AG04450 (cell line): ENCODE measurements around the gene ALDH3A1. TPM values are rescaled to one million over a fixed set of nuclear protein-coding genes. Genes with fewer than 3 reads are reported as not detected.

Source experiments
- CTCF ChIA-PET: fragments of 300-600, 350-600 bp; formaldehyde crosslinking; extraction: SDS; loops from one replicate; lab custom pipeline; 2022; ENCODE audit warnings: antibody characterized with exemption, inconsistent platforms; lab: Charles Lee
- POLR2A ChIA-PET: fragments of 350-600 bp; formaldehyde crosslinking; extraction: SDS; loops from one replicate; lab custom pipeline; 2021; ENCODE audit warnings: antibody characterized with exemption, inconsistent platforms; lab: Yijun Ruan, JAX
- DNase-seq: peaks from one replicate; pipeline ENCODE4 v3.0.0-alpha.2; 2011; ENCODE audit warnings: low read depth, low spot score
- H3K27ac ChIP-seq: one replicate; pipeline ENCODE4 v1.5.1; 2012; ENCODE audit warnings: low read depth, low read length, control low read depth
- H3K27me3 ChIP-seq: one replicate; pipeline ENCODE4 v1.6.0; 2012; ENCODE audit warnings: low read length; ENCODE audit not compliant: control insufficient read depth, insufficient read depth
- H3K4me3 ChIP-seq: 2 replicates; pipeline ENCODE4 v1.5.1; 2011; ENCODE audit warnings: mild to moderate bottlenecking, low read depth, low read length, control low read depth
- H3K9me3 ChIP-seq: 2 replicates; pipeline ENCODE4 v1.5.1; 2012; ENCODE audit warnings: low read length; ENCODE audit not compliant: control insufficient read depth, insufficient read depth
- polyA plus RNA-seq: library from polyadenylated mRNA; depleted of rRNA; stranded (reverse); fragments of >200 nt; gene quantifications from 2 replicates; pipeline ENCODE4 v1.2.3, GENCODE V29; 2011
- TF ChIP-seq, protein P1 (sequence below): IDR thresholded peaks from 2 replicates; pipeline ENCODE4 v1.5.1; 2011; ENCODE audit warnings: low read depth, low read length, control low read depth, inconsistent platforms

Gene ALDH3A1
- polyA plus RNA-seq, 1 experiment: 1.7 TPM

DNA sequence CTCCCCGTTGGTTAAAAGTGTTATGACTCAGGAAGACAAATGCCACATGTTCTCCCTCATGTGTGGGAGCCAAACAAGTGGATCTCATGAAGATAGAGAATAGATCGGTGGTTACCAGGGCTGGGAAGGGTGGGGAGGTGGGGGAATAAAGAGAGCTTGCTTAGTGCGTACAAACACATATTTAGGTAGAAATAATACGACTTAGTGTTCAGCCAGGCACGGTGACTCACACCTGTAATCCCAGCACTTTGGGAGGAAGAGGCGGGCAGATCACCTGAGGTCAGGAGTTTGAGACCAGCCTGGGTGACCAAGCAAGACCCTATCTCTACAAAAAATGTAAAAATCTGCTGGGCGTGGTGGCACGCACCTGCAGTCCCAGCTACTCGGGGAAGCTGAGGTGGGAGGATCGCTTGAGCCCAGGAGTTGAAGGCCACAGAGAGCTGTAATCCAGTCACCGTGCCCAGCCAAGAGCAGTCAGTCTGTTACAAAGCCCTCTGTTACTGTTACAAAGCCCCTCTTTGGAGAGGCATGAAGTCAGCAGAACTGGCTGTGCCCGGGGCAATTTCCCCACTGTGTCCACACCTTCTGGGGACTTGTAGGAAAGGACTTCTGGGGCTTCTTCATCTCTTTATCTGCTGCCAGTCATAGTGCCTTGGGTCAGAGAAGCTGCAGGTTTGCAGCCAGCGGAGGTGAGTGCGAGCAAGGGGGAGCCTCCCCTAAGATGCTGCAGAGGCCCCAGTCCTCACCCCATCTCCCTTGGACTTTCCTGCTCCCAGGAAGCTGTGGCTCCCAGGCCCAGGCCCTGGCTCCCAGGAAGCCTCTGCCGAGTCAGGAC, 4.3 kb upstream of the ALDH3A1 start:
- TF ChIP-seq, protein P1, sequence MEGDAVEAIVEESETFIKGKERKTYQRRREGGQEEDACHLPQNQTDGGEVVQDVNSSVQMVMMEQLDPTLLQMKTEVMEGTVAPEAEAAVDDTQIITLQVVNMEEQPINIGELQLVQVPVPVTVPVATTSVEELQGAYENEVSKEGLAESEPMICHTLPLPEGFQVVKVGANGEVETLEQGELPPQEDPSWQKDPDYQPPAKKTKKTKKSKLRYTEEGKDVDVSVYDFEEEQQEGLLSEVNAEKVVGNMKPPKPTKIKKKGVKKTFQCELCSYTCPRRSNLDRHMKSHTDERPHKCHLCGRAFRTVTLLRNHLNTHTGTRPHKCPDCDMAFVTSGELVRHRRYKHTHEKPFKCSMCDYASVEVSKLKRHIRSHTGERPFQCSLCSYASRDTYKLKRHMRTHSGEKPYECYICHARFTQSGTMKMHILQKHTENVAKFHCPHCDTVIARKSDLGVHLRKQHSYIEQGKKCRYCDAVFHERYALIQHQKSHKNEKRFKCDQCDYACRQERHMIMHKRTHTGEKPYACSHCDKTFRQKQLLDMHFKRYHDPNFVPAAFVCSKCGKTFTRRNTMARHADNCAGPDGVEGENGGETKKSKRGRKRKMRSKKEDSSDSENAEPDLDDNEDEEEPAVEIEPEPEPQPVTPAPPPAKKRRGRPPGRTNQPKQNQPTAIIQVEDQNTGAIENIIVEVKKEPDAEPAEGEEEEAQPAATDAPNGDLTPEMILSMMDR: no peak
- no peak for DNase-seq
- Histone ChIP-seq H3K9me3 (peaks cover 7% of the 10 kb centered on the region; the same call in 1 of the 2 replicates), H3K27ac (peak overlapping the region; percentile 31), H3K27me3 (peaks cover 28% of the 10 kb centered on the region), H3K4me3 (no peak overlapping the region)
- CTCF ChIA-PET: interaction anchor here (0.8 to 3.0 kb wide), 6 partner anchors 8 to 14 kb away, joined by 4 to 17 read pairs (median 4); no protein-coding TSS in a partner anchor
- POLR2A ChIA-PET: no interaction called here

DNA sequence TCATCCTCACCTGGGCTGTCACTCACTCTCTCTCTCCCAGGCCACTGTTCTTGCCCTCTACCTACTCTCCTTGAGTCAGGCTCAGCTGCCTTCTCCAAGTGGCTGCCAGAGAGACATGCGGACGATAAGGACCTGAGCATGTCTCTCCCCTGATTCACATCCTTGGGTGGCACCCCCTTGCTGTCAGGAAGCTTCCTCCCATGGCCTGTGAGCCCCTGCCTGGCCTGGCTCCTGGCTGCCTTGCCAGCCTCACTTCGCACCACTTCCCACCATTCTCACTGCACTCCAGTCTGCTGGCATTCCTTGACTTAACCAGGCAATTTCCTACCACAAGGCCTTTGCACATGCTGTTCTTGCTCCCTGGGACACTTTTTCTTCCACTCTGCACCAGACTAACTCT, 2.7 kb upstream of the ALDH3A1 start:
- no peak overlapping the region for H3K4me3 ChIP-seq
- ChIA-PET CTCF (interaction anchor here (1.1 kb wide), 1 partner anchor 12 kb away, joined by 5 read pairs; no protein-coding TSS in a partner anchor), POLR2A (no interaction called here)
- H3K27ac ChIP-seq: no peak overlapping the region
- H3K9me3 ChIP-seq: peaks cover 7% of the 10 kb centered on the region; the same call in 1 of the 2 replicates
- H3K27me3 ChIP-seq: peaks cover 30% of the 10 kb centered on the region
- no peak for DNase-seq
- TF ChIP-seq, protein P1: no peak

DNA sequence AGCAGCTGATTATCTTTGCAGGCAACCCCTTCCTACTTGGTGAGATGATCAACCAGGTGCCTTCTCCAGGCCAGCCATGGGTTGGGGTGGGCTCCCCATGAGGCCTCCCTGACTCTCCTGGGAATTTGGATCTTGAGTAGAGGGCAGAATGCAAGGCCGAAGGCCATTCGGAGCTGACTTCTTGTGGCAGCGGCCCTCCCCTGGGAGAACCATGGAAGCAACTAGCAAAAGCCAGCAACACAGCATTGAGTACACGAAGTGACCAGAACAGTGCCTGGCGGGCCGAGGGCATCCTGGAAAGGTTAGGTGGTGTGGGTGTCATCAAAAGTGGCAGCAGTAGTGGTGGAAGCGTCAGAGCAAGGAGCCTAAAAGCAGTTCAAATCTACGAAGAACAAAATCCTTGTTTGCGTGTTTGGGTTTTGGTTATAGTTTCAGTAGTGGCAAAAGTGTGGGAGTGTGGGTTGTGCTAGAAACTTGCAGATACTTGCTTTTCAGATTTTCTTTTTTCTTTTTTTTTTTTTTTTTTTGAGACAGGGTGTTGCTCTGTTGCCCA, 2.0 kb upstream of the ALDH3A1 start:
- TF ChIP-seq, protein P1: no peak
- H3K27ac ChIP-seq: no peak overlapping the region
- no peak for DNase-seq
- H3K4me3 ChIP-seq: no peak overlapping the region
- ChIA-PET POLR2A (no interaction called here), CTCF (interaction anchor here (1.1 kb wide), 1 partner anchor 12 kb away, joined by 5 read pairs; no protein-coding TSS in a partner anchor)
- peaks cover 7% of the 10 kb centered on the region; the same call in 1 of the 2 replicates for H3K9me3 ChIP-seq
- H3K27me3 ChIP-seq: peaks cover 34% of the 10 kb centered on the region

DNA sequence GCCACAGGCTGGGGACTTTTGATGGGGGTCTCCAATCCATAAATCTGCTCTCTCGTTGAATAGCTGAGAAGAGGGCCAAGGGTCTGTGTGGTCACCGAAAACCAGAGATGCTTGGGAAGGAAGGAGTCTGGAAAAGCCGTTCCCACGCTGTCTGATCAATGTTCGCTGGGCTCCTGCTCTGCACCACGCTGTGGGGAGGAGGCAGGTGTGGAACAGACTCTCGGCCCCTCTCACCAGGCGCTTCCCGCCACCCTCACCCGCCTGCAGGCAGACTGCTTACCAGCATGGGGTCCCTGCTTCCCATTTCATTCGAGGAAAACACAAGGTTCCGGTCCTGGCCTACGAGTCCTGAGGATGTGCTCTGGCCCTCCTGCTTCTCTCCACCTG, 702 bp upstream of the ALDH3A1 start:
- TF ChIP-seq, protein P1: no peak
- ChIA-PET POLR2A (no interaction called here), CTCF (interaction anchor here (1.1 to 1.9 kb wide), 2 partner anchors 14 to 18 kb away, joined by 3 to 9 read pairs; no protein-coding TSS in a partner anchor)
- Histone ChIP-seq H3K4me3 (no peak overlapping the region), H3K27ac (no peak overlapping the region), H3K27me3 (peaks cover 35% of the 10 kb centered on the region), H3K9me3 (peaks cover 7% of the 10 kb centered on the region; the same call in 1 of the 2 replicates)
- no peak for DNase-seq
